GM12878 (cell line): ENCODE results near the gene CKAP5. TPM values are rescaled to one million over a fixed set of nuclear protein-coding genes. Genes with fewer than 3 reads are reported as not detected.
A peak's percentile ranks its signal among the peaks of the same experiment; 100 is the strongest.

ENCODE experiments used
- CHD4 ChIP-seq: fragments of 200-600 bp; sonication (generic); IDR thresholded peaks from 2 replicates; pipeline ENCODE4 v1.6.1; 2016; ENCODE audit warnings: mild to moderate bottlenecking
- EP300 ChIP-seq, 2 experiments: fragments of 150-350 bp in 1 of 2; IDR thresholded peaks; 2 replicates each; pipeline ENCODE4 v1.6.1; 2011 to 2012; ENCODE audit warnings: low read depth in 2 of 2, low read length in 2 of 2, borderline replicate concordance in 1 of 2, improper control_type of control experiment in 1 of 2, inconsistent platforms in 1 of 2; ENCODE audit not compliant: control insufficient read depth in 1 of 2
- ETV6 ChIP-seq, 2 experiments: fragments of 450-650 bp in 1 of 2; IDR thresholded peaks in 1 of 2; conservative IDR thresholded peaks in 1 of 2; 2 replicates each; pipeline ENCODE4 v1.6.1; 2014; ENCODE audit warnings: antibody characterized with exemption in 1 of 2, borderline replicate concordance in 1 of 2, low read depth in 1 of 2, mild to moderate bottlenecking in 1 of 2, moderate library complexity in 1 of 2
- GABPA ChIP-seq: IDR thresholded peaks from 2 replicates; pipeline ENCODE4 v1.6.1; 2014; ENCODE audit warnings: antibody characterized with exemption, low read depth, mild to moderate bottlenecking, inconsistent platforms
- POLR2AphosphoS2 ChIP-seq: IDR thresholded peaks from 2 replicates; pipeline ENCODE4 v1.6.1; 2011; ENCODE audit warnings: low read depth, mild to moderate bottlenecking, low read length, improper control_type of control experiment, moderate library complexity
- SREBF1 ChIP-seq: IDR thresholded peaks from 2 replicates; pipeline ENCODE4 v1.6.1; 2012; ENCODE audit warnings: mild to moderate bottlenecking, low read length
- ZNF207 ChIP-seq: fragments of 450-650 bp; IDR thresholded peaks from 2 replicates; pipeline ENCODE4 v1.6.1; 2014; ENCODE audit warnings: antibody characterized with exemption, mild to moderate bottlenecking, borderline replicate concordance
- ZNF384 ChIP-seq: IDR thresholded peaks from 2 replicates; pipeline ENCODE4 v1.6.1; 2012; ENCODE audit warnings: low read depth, mild to moderate bottlenecking, low read length, improper control_type of control experiment, borderline replicate concordance
- polyA plus RNA-seq, 11 experiments: library from polyadenylated mRNA; depleted of rRNA in 4 of 11; unstranded in 6 of 11; stranded (reverse) in 5 of 11; fragments of >200 nt; fragmentation: Nextera tagmentation in 4 of 11; fragmentation: Illumina TruSeq in 1 of 11; extraction: Ambion mirVana in 4 of 11; extraction: Trizol in 1 of 11; gene quantifications; 1 replicate in 1 of 11; 2 replicates in 10 of 11; pipeline versions ENCODE4 v1.2.1 to v1.2.3, GENCODE V29; 2011 to 2016; ENCODE audit warnings: inconsistent platforms in 2 of 11, missing spikeins in 2 of 11, low read depth in 1 of 11
- total RNA-seq, 4 experiments: library from RNA; depleted of rRNA in 3 of 4; stranded (reverse); fragments of >200 nt in 3 of 4; fragmentation: Illumina TruSeq in 1 of 4; extraction: Trizol in 1 of 4; gene quantifications; 2 replicates each; pipeline versions ENCODE4 v1.2.1 to v1.2.3, GENCODE V29; 2013 to 2021
- TF ChIP-seq, protein P1 (sequence below): fragments of 450-650 bp; IDR thresholded peaks from 2 replicates; pipeline ENCODE4 v1.6.1; 2018; ENCODE audit warnings: borderline replicate concordance, mild to moderate bottlenecking; ENCODE audit not compliant: partially characterized antibody

The CKAP5 gene
- total and polyA plus RNA-seq, 10 of the 15 experiments (the other 5 are each of a cell fraction or from before 2014, with no cell fraction given), result 20.1 to 161 (median 79.8) TPM

DNA sequence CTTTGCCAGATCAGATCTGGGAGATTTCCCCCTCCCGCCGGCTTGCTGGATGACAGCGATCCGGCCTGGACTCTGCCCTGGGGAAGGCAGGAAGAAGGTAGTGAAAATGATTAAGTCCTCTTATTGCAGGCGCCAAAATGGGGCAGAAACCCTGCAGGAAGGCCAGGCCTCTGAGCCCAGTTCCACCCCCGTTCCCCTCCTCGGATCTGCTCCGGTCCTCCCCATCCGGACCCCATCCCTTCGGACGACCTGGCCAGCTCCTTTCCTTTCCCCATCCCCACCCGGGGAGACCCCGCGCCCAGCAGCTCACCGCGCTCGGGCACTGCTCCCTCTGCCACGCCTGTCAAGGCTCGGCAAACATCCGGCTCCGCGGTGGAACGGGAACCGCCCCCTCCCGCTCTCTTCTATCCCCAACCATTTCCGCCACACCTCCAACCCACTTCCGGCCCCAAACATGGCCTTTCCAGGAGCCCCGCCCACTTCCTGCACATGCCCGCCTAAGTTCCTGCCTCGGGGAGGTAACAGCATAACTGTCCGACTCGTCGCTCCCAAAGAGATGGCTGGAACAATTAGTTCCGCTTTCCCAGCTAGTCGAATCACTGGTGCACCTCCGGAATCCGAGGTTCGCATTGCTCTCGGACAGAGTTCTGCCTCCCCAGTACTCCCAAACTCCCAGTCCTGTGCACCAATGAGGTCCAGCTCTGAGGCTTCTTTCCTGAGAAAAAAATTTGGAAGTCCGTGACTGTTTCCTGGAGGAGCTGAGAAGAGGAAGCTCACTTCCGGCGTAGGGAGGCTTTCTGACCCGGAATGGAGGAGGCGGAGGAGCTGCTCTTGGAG, 145.6 kb downstream of the CKAP5 start, which contains the start of the genes ARHGAP1 and ZNF408 (continued):
- TF ChIP-seq ZNF207 (peak; percentile 99), ETV6 (conservative IDR thresholded peaks at IDR 0.05 in 1 of 2, IDR thresholded peaks at IDR 0.05 in 1 of 2; ENCODE audit: borderline replicate concordance in 1 of 2, low read depth in 1 of 2) (peak in 1 of 2 experiments; percentile 71; a peak in 1 of 4 replicates), GABPA (peak; percentile 99), ZNF384 (no peak), CHD4 (no peak), EP300 (IDR thresholded peaks at IDR 0.05; ENCODE audit: borderline replicate concordance in 1 of 2, control insufficient read depth in 1 of 2, low read depth in 2 of 2, low read length in 2 of 2) (no peak), POLR2AphosphoS2 (peak; percentile 26; the same call in 1 of the 2 replicates), SREBF1 (no peak)
- TF ChIP-seq, protein P1, sequence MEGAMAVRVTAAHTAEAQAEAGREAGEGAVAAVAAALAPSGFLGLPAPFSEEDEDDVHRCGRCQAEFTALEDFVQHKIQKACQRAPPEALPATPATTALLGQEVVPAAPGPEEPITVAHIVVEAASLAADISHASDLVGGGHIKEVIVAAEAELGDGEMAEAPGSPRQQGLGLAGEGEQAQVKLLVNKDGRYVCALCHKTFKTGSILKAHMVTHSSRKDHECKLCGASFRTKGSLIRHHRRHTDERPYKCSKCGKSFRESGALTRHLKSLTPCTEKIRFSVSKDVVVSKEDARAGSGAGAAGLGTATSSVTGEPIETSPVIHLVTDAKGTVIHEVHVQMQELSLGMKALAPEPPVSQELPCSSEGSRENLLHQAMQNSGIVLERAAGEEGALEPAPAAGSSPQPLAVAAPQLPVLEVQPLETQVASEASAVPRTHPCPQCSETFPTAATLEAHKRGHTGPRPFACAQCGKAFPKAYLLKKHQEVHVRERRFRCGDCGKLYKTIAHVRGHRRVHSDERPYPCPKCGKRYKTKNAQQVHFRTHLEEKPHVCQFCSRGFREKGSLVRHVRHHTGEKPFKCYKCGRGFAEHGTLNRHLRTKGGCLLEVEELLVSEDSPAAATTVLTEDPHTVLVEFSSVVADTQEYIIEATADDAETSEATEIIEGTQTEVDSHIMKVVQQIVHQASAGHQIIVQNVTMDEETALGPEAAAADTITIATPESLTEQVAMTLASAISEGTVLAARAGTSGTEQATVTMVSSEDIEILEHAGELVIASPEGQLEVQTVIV, result peak; percentile 81
- TF ChIP-seq, all 136 proteins: peak for 77
